ENCODE results near the gene CCZ1B.
"Not testable (repeated sequence)": the region's sequence is repeated elsewhere in the genome, so short reads cannot be mapped to it uniquely, and the experiment has no call there.

Gene CCZ1B

GRCh38 chr7:6853681-6854080 is 27.6 kb upstream of the CCZ1B start:
- H3K9me3 ChIP-seq (ENCODE audit: control insufficient read depth in 2 of 2, low read length in 2 of 2); H3K36me3 ChIP-seq (ENCODE audit: control insufficient read depth in 2 of 2, insufficient read depth in 2 of 2, low read length in 2 of 2); H3K27ac ChIP-seq (ENCODE audit: low read depth in 2 of 2, low read length in 2 of 2); H3K27me3 ChIP-seq (ENCODE audit: control insufficient read depth in 2 of 2, insufficient read depth in 2 of 2, low read length in 2 of 2); H3K4me3 ChIP-seq (ENCODE audit: low read length in 2 of 2); H3K9ac ChIP-seq (ENCODE audit: low read depth in 1 of 2, low read length in 2 of 2); H3K4me1 ChIP-seq (ENCODE audit: control insufficient read depth in 2 of 2, insufficient read depth in 2 of 2, low read length in 2 of 2): not testable (repeated sequence)

- not testable (repeated sequence) for H3K36me3 ChIP-seq (ENCODE audit: control insufficient read depth in 2 of 2, insufficient read depth in 2 of 2, low read length in 2 of 2); H3K27me3 ChIP-seq (ENCODE audit: control insufficient read depth in 2 of 2, insufficient read depth in 2 of 2, low read length in 2 of 2); H3K4me1 ChIP-seq (ENCODE audit: control insufficient read depth in 2 of 2, insufficient read depth in 2 of 2, low read length in 2 of 2); H3K27ac ChIP-seq (ENCODE audit: low read depth in 2 of 2, low read length in 2 of 2); H3K4me3 ChIP-seq (ENCODE audit: low read length in 2 of 2); H3K9ac ChIP-seq (ENCODE audit: low read depth in 1 of 2, low read length in 2 of 2); H3K9me3 ChIP-seq (ENCODE audit: control insufficient read depth in 2 of 2, low read length in 2 of 2)
Measured at GRCh38 chr7:6849127-6849526, 23.1 kb upstream of the CCZ1B start.

GRCh38 chr7:6847751-6848150 is 21.7 kb upstream of the CCZ1B start:
- H3K9ac ChIP-seq (ENCODE audit: low read depth in 1 of 2, low read length in 2 of 2); H3K9me3 ChIP-seq (ENCODE audit: control insufficient read depth in 2 of 2, low read length in 2 of 2); H3K27ac ChIP-seq (ENCODE audit: low read depth in 2 of 2, low read length in 2 of 2); H3K36me3 ChIP-seq (ENCODE audit: control insufficient read depth in 2 of 2, insufficient read depth in 2 of 2, low read length in 2 of 2); H3K4me3 ChIP-seq (ENCODE audit: low read length in 2 of 2); H3K27me3 ChIP-seq (ENCODE audit: control insufficient read depth in 2 of 2, insufficient read depth in 2 of 2, low read length in 2 of 2); H3K4me1 ChIP-seq (ENCODE audit: control insufficient read depth in 2 of 2, insufficient read depth in 2 of 2, low read length in 2 of 2): not testable (repeated sequence)

GRCh38 chr7:6845971-6846449 is 19.9 kb upstream of the CCZ1B start:
- H3K4me1 ChIP-seq (ENCODE audit: control insufficient read depth in 2 of 2, insufficient read depth in 2 of 2, low read length in 2 of 2); H3K27me3 ChIP-seq (ENCODE audit: control insufficient read depth in 2 of 2, insufficient read depth in 2 of 2, low read length in 2 of 2); H3K4me3 ChIP-seq (ENCODE audit: low read length in 2 of 2); H3K27ac ChIP-seq (ENCODE audit: low read depth in 2 of 2, low read length in 2 of 2); H3K36me3 ChIP-seq (ENCODE audit: control insufficient read depth in 2 of 2, insufficient read depth in 2 of 2, low read length in 2 of 2); H3K9me3 ChIP-seq (ENCODE audit: control insufficient read depth in 2 of 2, low read length in 2 of 2); H3K9ac ChIP-seq (ENCODE audit: low read depth in 1 of 2, low read length in 2 of 2): not testable (repeated sequence)

- not testable (repeated sequence) for H3K27me3 ChIP-seq (ENCODE audit: control insufficient read depth in 2 of 2, insufficient read depth in 2 of 2, low read length in 2 of 2); H3K36me3 ChIP-seq (ENCODE audit: control insufficient read depth in 2 of 2, insufficient read depth in 2 of 2, low read length in 2 of 2); H3K4me3 ChIP-seq (ENCODE audit: low read length in 2 of 2); H3K9ac ChIP-seq (ENCODE audit: low read depth in 1 of 2, low read length in 2 of 2); H3K9me3 ChIP-seq (ENCODE audit: control insufficient read depth in 2 of 2, low read length in 2 of 2); H3K27ac ChIP-seq (ENCODE audit: low read depth in 2 of 2, low read length in 2 of 2); H3K4me1 ChIP-seq (ENCODE audit: control insufficient read depth in 2 of 2, insufficient read depth in 2 of 2, low read length in 2 of 2)
Measured at GRCh38 chr7:6843654-6844053, 17.6 kb upstream of the CCZ1B start.

GRCh38 chr7:6843092-6843491 is 17.0 kb upstream of the CCZ1B start:
- not testable (repeated sequence) for H3K27me3 ChIP-seq (ENCODE audit: control insufficient read depth in 2 of 2, insufficient read depth in 2 of 2, low read length in 2 of 2); H3K9me3 ChIP-seq (ENCODE audit: control insufficient read depth in 2 of 2, low read length in 2 of 2); H3K4me1 ChIP-seq (ENCODE audit: control insufficient read depth in 2 of 2, insufficient read depth in 2 of 2, low read length in 2 of 2); H3K27ac ChIP-seq (ENCODE audit: low read depth in 2 of 2, low read length in 2 of 2); H3K36me3 ChIP-seq (ENCODE audit: control insufficient read depth in 2 of 2, insufficient read depth in 2 of 2, low read length in 2 of 2); H3K9ac ChIP-seq (ENCODE audit: low read depth in 1 of 2, low read length in 2 of 2); H3K4me3 ChIP-seq (ENCODE audit: low read length in 2 of 2)

GRCh38 chr7:6842278-6842921 is 16.3 kb upstream of the CCZ1B start:
- H3K4me3 ChIP-seq (ENCODE audit: low read length in 2 of 2); H3K36me3 ChIP-seq (ENCODE audit: control insufficient read depth in 2 of 2, insufficient read depth in 2 of 2, low read length in 2 of 2); H3K9ac ChIP-seq (ENCODE audit: low read depth in 1 of 2, low read length in 2 of 2): not testable (repeated sequence)

GRCh38 chr7:6837081-6837480 is 11.0 kb upstream of the CCZ1B start:
- not testable (repeated sequence) for H3K4me1 ChIP-seq (ENCODE audit: control insufficient read depth in 2 of 2, insufficient read depth in 2 of 2, low read length in 2 of 2); H3K4me3 ChIP-seq (ENCODE audit: low read length in 2 of 2); H3K9me3 ChIP-seq (ENCODE audit: control insufficient read depth in 2 of 2, low read length in 2 of 2); H3K36me3 ChIP-seq (ENCODE audit: control insufficient read depth in 2 of 2, insufficient read depth in 2 of 2, low read length in 2 of 2); H3K9ac ChIP-seq (ENCODE audit: low read depth in 1 of 2, low read length in 2 of 2); H3K27me3 ChIP-seq (ENCODE audit: control insufficient read depth in 2 of 2, insufficient read depth in 2 of 2, low read length in 2 of 2); H3K27ac ChIP-seq (ENCODE audit: low read depth in 2 of 2, low read length in 2 of 2)

More at GRCh38 chr7:6842278-6842921, 16.3 kb upstream of the CCZ1B start:
- H3K9me3 ChIP-seq (ENCODE audit: control insufficient read depth in 2 of 2, low read length in 2 of 2); H3K4me1 ChIP-seq (ENCODE audit: control insufficient read depth in 2 of 2, insufficient read depth in 2 of 2, low read length in 2 of 2); H3K27me3 ChIP-seq (ENCODE audit: control insufficient read depth in 2 of 2, insufficient read depth in 2 of 2, low read length in 2 of 2); H3K27ac ChIP-seq (ENCODE audit: low read depth in 2 of 2, low read length in 2 of 2): not testable (repeated sequence)

- not testable (repeated sequence) for H3K36me3 ChIP-seq (ENCODE audit: control insufficient read depth in 2 of 2, insufficient read depth in 2 of 2, low read length in 2 of 2); H3K27ac ChIP-seq (ENCODE audit: low read depth in 2 of 2, low read length in 2 of 2); H3K9me3 ChIP-seq (ENCODE audit: control insufficient read depth in 2 of 2, low read length in 2 of 2); H3K4me1 ChIP-seq (ENCODE audit: control insufficient read depth in 2 of 2, insufficient read depth in 2 of 2, low read length in 2 of 2); H3K9ac ChIP-seq (ENCODE audit: low read depth in 1 of 2, low read length in 2 of 2); H3K4me3 ChIP-seq (ENCODE audit: low read length in 2 of 2)
- peaks cover 5 to 14% of the 10 kb centered on the region in 2 donors for H3K27me3 ChIP-seq (ENCODE audit: control insufficient read depth in 2 of 2, insufficient read depth in 2 of 2, low read length in 2 of 2)
Measured at GRCh38 chr7:6835521-6835920, 9.4 kb upstream of the CCZ1B start.

GRCh38 chr7:6833636-6834035 is 7.6 kb upstream of the CCZ1B start:
- H3K27ac ChIP-seq (ENCODE audit: low read depth in 2 of 2, low read length in 2 of 2) = no peak overlapping the region
- no peaks in the 10 kb centered on the region for H3K36me3 ChIP-seq (ENCODE audit: control insufficient read depth in 2 of 2, insufficient read depth in 2 of 2, low read length in 2 of 2)
- H3K4me1 ChIP-seq (ENCODE audit: control insufficient read depth in 2 of 2, insufficient read depth in 2 of 2, low read length in 2 of 2) = no peaks in the 10 kb centered on the region
- no peak overlapping the region for H3K4me3 ChIP-seq (ENCODE audit: low read length in 2 of 2)
- no peak overlapping the region for H3K9ac ChIP-seq (ENCODE audit: low read depth in 1 of 2, low read length in 2 of 2)
- no peaks in the 10 kb centered on the region for H3K9me3 ChIP-seq (ENCODE audit: control insufficient read depth in 2 of 2, low read length in 2 of 2)
- H3K27me3 ChIP-seq (ENCODE audit: control insufficient read depth in 2 of 2, insufficient read depth in 2 of 2, low read length in 2 of 2) = peaks cover 3 to 14% of the 10 kb centered on the region in 2 donors

Data from mucosa of rectum (tissue), 2 donors.